NCI-H524 (cell line): ENCODE results near the gene C13orf46.

ENCODE experiments used
- DNase-seq, 2 experiments: peaks; one replicate each; lab custom pipeline; 2025; lab: John Stamatoyannopoulos, UW

Gene C13orf46

GRCh38 chr13:113970810-113971470 lies 2.9 kb downstream of the C13orf46 start:
- no peak for DNase-seq

GRCh38 chr13:113969973-113970611 lies 3.8 kb downstream of the C13orf46 start:
- DNase-seq: no peak

- DNase-seq: no peak
These were observed 4.4 kb downstream of the C13orf46 start for GRCh38 chr13:113969311-113969972.

GRCh38 chr13:113968463-113969310 lies 5.2 kb downstream of the C13orf46 start:
- no peak for DNase-seq

DNA sequence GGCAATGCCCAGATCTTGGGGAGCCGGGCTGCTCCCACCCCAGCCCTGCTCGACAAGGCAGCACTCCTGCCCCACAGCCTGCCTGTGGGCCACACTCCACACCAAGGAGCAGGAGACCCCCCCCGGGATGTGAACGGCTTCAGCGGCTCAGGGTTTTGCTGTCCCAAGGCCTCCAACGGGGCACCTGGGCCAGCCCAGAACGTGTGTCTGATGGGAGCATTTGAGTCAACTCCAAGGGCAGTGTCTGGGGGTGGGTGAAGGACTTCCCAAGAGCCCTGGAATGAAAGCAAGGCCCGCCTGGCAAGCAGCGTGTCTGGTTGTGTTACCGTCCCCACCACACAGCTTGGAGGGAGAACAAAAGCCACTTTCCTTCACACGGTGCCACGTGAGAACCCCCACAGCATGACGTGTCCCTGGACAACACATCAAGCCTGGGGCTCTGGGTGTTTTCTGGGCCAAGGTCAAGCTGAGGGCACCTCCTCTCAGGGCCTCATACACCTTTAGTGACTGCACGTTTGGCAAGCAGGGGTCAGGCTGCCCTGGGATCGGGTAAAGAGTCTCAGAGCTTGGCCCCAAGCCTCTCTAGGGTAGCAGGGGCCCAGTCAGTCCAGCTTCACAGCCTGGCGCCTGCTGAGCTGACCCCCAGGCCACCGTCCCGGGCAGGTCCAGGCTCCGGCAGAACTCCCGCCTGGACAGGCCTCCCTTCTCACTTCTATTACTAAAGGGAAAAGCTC lies 6.0 kb downstream of the C13orf46 start:
- DNase-seq: no peak

DNA sequence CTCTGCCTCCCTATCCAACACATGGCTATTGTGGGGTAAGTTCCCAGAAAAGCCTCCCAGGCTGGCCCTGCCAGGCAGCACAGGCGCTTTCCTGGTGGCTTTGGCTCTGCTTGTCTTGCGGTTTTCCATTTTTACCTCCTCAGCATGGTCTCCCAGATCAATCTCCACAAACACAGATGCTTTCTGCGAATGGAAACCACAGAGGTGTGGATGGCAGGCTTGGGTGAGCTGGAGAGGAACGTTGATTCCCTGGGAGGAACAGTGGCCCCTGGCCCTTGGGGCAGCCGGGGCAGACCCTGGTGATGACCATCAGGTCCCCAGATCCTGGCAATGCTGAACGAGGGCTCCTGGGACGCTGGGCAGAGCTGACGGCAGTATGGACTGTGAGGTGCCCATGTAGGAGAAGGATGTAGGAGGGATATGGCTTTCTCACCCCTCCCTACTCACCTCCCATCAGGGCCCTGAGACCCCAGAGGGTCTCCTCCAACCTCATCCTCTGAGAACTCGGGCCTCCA lies 6.6 kb downstream of the C13orf46 start:
- DNase-seq: no peak

DNA sequence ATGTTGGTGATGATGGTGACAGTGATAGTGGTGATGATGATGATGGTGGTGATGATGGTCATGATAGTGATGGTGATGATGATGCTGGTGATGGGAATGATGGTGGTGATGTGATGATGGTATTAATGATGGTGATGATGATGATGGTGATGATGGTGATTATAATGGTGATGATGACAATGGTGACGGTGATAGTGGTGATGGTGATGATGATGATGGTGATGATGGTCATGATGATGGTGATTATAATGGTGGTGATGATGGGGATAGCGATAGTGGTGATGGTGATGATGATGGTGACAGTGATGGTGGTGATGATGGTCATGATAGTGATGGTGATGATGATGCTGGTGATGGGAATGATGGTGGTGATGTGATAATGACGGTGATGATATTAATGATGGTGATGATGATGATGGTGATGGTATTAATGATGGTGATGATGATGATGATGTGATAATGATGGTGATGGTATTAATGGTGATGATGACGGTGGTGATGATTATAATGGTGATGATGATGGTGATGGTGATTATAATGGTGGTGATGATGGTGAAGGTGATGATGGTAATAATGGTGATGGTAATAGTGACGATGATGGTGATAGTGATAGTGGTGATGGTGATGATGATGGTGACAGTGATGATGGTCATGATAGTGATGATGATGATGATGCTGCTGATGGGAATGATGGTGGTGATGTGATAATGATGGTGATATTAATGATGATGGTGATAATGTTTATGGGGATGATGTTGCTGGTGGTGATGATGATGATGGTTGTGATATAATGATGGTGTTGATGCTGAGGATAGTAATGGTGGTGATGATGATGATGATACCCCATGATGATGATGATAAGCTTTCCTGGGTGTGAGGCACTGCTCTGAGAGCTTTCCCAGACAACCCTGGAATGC lies 7.7 kb downstream of the C13orf46 start:
- no peak for DNase-seq

- no peak for DNase-seq
These were observed 8.4 kb downstream of the C13orf46 start for GRCh38 chr13:113965383-113965874.

DNA sequence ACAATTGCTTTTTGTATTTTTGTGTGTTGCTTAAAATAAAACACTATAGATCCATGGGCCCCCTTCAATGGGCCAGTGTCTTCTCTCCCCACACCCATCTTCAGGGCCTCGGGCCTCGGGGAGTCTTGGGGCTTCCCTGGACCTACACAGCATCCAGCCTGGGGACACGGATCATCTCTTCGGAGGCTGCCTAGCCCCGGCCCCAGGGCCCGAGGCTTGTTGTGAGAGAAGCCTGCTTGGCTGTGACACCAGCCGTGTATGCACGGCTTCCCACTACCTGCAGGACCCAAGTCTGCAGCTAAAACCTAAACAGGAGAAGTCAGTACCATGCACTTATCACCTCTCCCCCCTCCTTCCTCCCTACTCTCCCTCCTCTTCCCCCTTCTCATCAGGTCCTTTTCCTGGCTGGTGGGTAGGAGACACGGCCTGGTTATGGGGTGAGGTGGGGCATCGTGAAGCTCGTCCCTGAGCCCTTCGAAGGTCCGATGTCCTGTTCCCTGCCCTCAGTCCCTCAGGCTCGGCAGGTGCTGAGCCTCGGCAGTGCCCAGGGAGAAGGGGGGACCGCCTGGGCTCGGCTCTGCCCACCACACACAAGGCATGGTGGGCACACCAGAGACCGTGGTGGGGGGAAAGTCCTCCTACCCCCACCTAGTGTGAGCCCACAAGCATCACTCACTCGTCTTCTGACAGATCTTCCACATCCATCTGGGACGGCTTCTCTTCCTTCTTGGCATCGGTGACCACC lies 9.5 kb downstream of the C13orf46 start:
- no peak for DNase-seq

- DNase-seq: no peak
These were observed 10.5 kb downstream of the C13orf46 start for GRCh38 chr13:113963376-113963775.

DNA sequence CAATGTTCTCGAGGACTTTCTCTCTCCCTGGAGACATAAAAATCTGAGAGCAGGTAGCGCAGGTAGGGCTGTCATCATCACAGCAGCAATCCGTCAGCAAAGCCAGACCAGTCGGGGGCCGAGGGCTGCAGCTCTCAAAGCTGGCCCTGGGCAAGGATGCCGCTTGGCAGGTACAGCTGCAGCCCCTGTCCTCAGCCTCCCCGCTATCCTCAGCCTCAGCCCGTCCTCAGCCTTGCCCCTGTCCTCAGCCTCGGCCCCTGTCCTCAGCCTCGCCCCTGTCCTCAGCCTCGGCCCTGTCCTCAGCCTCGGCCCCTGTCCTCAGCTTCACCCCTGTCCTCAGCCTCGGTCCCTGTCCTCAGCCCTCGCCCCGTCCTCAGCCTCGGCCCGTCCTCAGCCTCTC lies 10.9 kb downstream of the C13orf46 start:
- DNase-seq: no peak

- no peak for DNase-seq
These were observed 11.5 kb downstream of the C13orf46 start for GRCh38 chr13:113962386-113962785.

DNA sequence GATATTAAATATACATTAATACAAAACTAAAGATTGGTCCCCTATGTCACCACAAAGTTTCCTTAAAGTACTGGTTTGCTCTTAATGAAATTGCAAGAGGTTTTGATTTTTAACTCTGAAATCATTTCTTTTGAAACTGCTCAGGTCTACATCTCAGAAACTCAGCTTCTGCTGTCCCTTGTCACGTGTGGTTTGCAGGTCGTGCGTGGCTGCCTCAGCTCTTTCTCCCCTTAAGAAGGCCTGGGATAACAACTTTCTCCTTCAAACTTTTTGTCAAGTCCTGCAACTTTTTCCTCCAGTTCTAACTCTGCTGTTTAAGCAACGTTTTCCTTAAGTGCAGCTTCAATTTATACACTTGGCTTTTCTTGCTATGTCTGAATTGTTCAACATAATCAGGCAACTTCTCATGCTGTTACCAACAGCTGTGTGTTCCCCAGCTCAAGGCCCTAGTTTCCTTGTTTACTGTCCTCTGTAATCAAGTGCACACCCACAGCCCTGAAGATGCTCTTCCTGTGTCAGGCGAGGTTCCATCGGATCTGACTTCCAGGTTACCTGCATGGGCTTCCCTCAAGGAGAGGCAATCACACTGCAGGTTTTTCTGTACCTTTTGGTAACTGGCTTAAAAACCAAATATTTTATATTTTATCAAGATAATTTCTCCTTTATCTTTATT lies 13.5 kb downstream of the C13orf46 start:
- DNase-seq: no peak

DNA sequence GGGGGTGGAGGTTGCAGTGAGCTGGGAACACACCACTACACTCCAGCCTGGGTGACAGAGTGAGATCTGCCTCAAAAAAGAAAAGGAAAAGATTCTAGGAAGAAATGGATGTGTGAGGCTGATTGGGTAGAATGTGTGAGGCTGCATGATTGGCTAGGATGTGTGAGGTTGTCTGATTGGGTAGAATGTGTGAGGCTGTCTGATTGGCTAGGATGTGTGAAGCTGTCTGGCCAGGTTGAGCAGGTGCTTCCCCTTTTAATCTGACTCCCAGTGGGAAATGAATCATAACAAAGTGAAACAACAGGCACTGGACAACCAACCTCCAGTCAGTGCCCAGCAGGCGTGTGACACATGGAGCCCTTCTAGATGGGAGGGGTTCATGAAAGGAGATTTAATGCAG lies 14.7 kb downstream of the C13orf46 start:
- DNase-seq: no peak

GRCh38 chr13:113958373-113958772 lies 15.5 kb downstream of the C13orf46 start:
- no peak for DNase-seq

DNA sequence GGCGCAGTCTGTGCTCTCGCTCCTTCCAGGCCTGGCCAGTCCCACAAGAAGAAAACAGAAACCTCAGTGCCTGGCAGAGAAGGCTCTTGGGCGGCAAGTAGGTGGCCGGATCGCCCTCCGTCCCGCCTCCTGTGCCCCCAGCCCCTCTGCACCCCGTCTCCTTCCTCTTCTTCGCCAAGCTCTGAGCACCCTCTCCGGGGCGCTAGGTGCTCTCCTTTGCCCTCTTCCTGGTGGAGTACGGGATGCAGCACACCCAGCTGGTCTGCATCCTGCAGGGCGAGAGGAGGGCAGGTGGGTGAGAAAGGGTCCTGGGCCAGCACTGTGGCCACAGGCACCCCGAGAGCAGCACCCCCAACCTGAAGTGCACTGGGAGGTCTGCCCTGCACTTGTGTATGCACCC lies 17.3 kb downstream of the C13orf46 start:
- DNase-seq: no peak

DNA sequence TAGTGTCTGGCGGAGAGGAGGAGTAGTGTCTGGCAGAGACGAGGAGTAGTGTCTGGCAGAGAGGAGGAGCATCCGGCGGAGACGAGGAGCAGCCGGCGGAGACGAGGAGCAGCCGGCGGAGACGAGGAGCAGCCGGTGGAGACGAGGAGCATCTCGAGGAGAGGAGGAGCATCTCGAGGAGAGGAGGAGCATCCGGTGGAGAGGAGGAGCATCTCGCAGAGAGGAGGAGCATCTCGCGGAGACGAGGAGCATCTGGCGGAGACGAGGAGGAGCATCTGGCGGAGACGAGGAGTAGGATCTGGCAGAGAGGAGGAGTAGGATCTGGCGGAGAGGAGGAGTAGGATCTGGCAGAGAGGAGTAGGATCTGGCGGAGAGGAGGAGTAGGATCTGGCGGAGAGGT lies 18.2 kb downstream of the C13orf46 start:
- no peak for DNase-seq

DNA sequence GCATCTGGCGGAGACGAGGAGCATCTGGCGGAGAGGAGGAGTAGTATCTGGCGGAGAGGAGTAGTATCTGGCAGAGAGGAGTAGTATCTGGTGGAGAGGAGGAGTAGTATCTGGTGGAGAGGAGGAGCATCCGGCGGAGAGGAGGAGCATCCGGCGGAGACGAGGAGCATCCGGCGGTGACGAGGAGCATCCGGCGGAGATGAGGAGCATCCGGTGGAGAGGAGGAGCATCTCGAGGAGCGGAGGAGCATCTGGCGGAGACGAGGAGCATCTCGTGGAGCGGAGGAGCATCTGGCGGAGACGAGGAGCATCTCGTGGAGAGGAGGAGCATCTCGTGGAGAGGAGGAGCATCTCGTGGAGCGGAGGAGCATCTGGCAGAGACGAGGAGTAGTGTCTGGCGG lies 18.6 kb downstream of the C13orf46 start:
- DNase-seq: no peak
